LNCAP (cell line): ENCODE results near the gene AMZ2.

ENCODE experiments used
- CTCF ChIP-seq: fragments of 450-650 bp; IDR thresholded peaks from 2 replicates; pipeline ENCODE4 v1.5.1; 2017; ENCODE audit warnings: mild to moderate bottlenecking

AMZ2 gene

GRCh38 chr17:68291836-68292688, 44.2 kb downstream of the AMZ2 start:
- no peak for TF ChIP-seq CTCF

GRCh38 chr17:68292689-68293040, 44.8 kb downstream of the AMZ2 start:
- no peak for TF ChIP-seq CTCF

GRCh38 chr17:68293490-68294195, 45.8 kb downstream of the AMZ2 start:
- no peak for TF ChIP-seq CTCF

DNA sequence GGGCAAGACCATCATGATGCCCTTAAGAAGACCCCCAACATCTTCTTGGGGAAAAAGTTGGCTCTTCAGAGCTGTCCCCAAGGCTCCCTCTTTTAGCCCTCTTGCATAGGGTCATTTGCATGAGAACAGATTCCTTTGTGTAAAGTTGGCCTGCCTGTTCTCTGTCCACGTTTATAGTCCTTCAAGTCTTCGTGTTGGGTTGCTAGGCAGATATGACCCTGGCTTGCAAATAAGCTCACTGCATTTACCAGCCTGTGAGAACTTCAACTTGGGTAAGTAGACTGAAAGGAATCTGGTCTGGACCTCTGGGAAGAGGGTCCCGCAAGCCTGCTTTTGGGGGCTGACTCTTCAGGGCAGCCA, 46.3 kb downstream of the AMZ2 start:
- no peak for TF ChIP-seq CTCF

GRCh38 chr17:68294617-68295016, 46.8 kb downstream of the AMZ2 start:
- TF ChIP-seq CTCF: no peak

GRCh38 chr17:68295086-68295485, 47.2 kb downstream of the AMZ2 start:
- TF ChIP-seq CTCF: no peak

GRCh38 chr17:68296217-68297191, 48.7 kb downstream of the AMZ2 start:
- TF ChIP-seq CTCF: no peak
